Endothelial cell of umbilical vein (primary cell): ENCODE data around the gene CTIF. TPM values are rescaled to one million over a fixed set of nuclear protein-coding genes. Genes with fewer than 3 reads are reported as not detected.

Experiments used
- BruUV-seq: library from RNA; stranded (reverse); fragments of 400-500 nt; replicated peaks from 2 replicates; lab custom pipeline; 2021; lab: Mats Ljungman, UMichigan
- CTCF ChIA-PET: fragments of 300-600, 350-600 bp; sonication (Branson Sonifier 250); formaldehyde crosslinking; loops from one replicate; lab custom pipeline; 2021; ENCODE audit warnings: antibody characterized with exemption, inconsistent platforms; lab: Charles Lee
- POLR2A ChIA-PET: fragments of 300-600, 350-600 bp; sonication (Branson Sonifier 250); formaldehyde crosslinking; loops from one replicate; lab custom pipeline; 2021; ENCODE audit warnings: antibody characterized with exemption, inconsistent platforms; lab: Charles Lee
- DNase-seq: peaks from one replicate; pipeline ENCODE4 v3.0.0-alpha.2; 2011; ENCODE audit warnings: low read depth, low spot score
- FAIRE-seq: peaks from 2 replicates; lab custom pipeline; 2011; peaks lifted over from hg19 to GRCh38; lab: Jason Lieb, UNC
- H2AFZ ChIP-seq: 2 replicates; pipeline ENCODE4 v1.6.0; 2012; ENCODE audit warnings: low read depth, low read length, control low read depth, inconsistent platforms
- H3K27ac ChIP-seq: 2 replicates; pipeline ENCODE4 v1.5.1; 2011; ENCODE audit warnings: low read depth, mild to moderate bottlenecking, control low read depth, low read length, moderate library complexity; ENCODE audit not compliant: insufficient read depth
- H3K27me3 ChIP-seq, 2 experiments: 2 replicates each; pipeline versions ENCODE4 v1.6.0 to v1.6.1; 2011; ENCODE audit warnings: low read length in 2 of 2, mixed read lengths in 1 of 2; ENCODE audit not compliant: control insufficient read depth in 2 of 2, insufficient read depth in 2 of 2
- H3K36me3 ChIP-seq, 2 experiments: 2 replicates in 1 of 2; 3 replicates in 1 of 2; pipeline ENCODE4 v1.5.1; 2011; ENCODE audit warnings: low read length in 2 of 2, mild to moderate bottlenecking in 1 of 2, moderate library complexity in 1 of 2; ENCODE audit not compliant: control insufficient read depth in 2 of 2, insufficient read depth in 2 of 2; ENCODE audit errors: extremely low read depth in 1 of 2
- H3K4me1 ChIP-seq: 3 replicates; pipeline ENCODE4 v1.5.1; 2011; ENCODE audit warnings: mild to moderate bottlenecking, low read length; ENCODE audit not compliant: control insufficient read depth, insufficient read depth; ENCODE audit errors: extremely low read depth
- H3K4me2 ChIP-seq: 2 replicates; pipeline ENCODE4 v1.6.1; 2011; ENCODE audit warnings: low read length, control low read depth, mixed read lengths; ENCODE audit not compliant: insufficient read depth
- H3K4me3 ChIP-seq, 3 experiments: fragments of 200-600 bp in 1 of 3; sonication (generic), shearing (Covaris generic) in 1 of 3; replicated peaks in 1 of 3; 2 replicates each; pipeline ENCODE4 v1.5.1; 2011 to 2016; ENCODE audit warnings: control low read depth in 3 of 3, low read length in 3 of 3, mild to moderate bottlenecking in 2 of 3, inconsistent platforms in 1 of 3, low read depth in 1 of 3, moderate library complexity in 1 of 3; ENCODE audit not compliant: insufficient read depth in 1 of 3
- H3K79me2 ChIP-seq: 2 replicates; pipeline ENCODE4 v1.6.0; 2012; ENCODE audit warnings: low read length, inconsistent platforms; ENCODE audit not compliant: control insufficient read depth, insufficient read depth
- H3K9ac ChIP-seq: replicated peaks from 2 replicates; pipeline ENCODE3; 2011; ENCODE audit warnings: low read length, control low read depth; ENCODE audit not compliant: insufficient read depth; ENCODE audit errors: extremely low read depth
- H3K9me1 ChIP-seq: replicated peaks from 3 replicates; pipeline ENCODE4 v1.6.0; 2011; ENCODE audit warnings: mild to moderate bottlenecking, low read length; ENCODE audit not compliant: control insufficient read depth, insufficient read depth; ENCODE audit errors: extremely low read depth
- H3K9me3 ChIP-seq: replicated peaks from 2 replicates; pipeline ENCODE4 v1.5.1; 2012; ENCODE audit warnings: low read length, inconsistent platforms; ENCODE audit not compliant: control insufficient read depth, insufficient read depth
- H4K20me1 ChIP-seq: replicated peaks from 2 replicates; pipeline ENCODE3; 2011; ENCODE audit warnings: mild to moderate bottlenecking, low read length; ENCODE audit not compliant: control insufficient read depth, insufficient read depth; ENCODE audit errors: extremely low read depth
- EZH2 ChIP-seq: IDR thresholded peaks from 2 replicates; pipeline ENCODE4 v1.6.1; 2012; ENCODE audit warnings: borderline replicate concordance, low read depth, mild to moderate bottlenecking, moderate library complexity, low read length, inconsistent platforms; ENCODE audit not compliant: severe bottlenecking
- FOS ChIP-seq: IDR thresholded peaks from 2 replicates; pipeline ENCODE4 v1.6.1; 2011; ENCODE audit warnings: mild to moderate bottlenecking, low read length, moderate library complexity, borderline replicate concordance; ENCODE audit not compliant: insufficient read depth
- GATA2 ChIP-seq: IDR thresholded peaks from 2 replicates; pipeline ENCODE4 v1.7.0; 2011; ENCODE audit warnings: low read depth, mild to moderate bottlenecking, moderate library complexity, mixed read lengths, low read length; ENCODE audit not compliant: insufficient read length, insufficient read depth
- JUN ChIP-seq: IDR thresholded peaks from 2 replicates; pipeline ENCODE4 v1.6.1; 2011; ENCODE audit warnings: borderline replicate concordance, low read depth; ENCODE audit not compliant: insufficient read length, insufficient read depth
- MYC ChIP-seq: IDR thresholded peaks from one replicate; pipeline ENCODE4 v1.6.1; 2011; ENCODE audit warnings: mild to moderate bottlenecking, low read depth, low read length
- POLR2A ChIP-seq: IDR thresholded peaks from 2 replicates; pipeline ENCODE4 v1.6.1; 2012; ENCODE audit warnings: low read depth, mild to moderate bottlenecking, control low read depth, low read length
- dilution Hi-C: fragments of 300-500 bp; cut with MboI; formaldehyde crosslinking; loops from one replicate; pipeline ENCODE4 v1.15.0; 2019; ENCODE audit warnings: low sequenced_read_pairs; ENCODE audit not compliant: extremely low pct_ligation_motif_present
- intact Hi-C: fragments of 100-400 bp; cut with micrococcal nuclease; formaldehyde crosslinking; loops from one replicate; pipeline ENCODE4 v1.10.0; 2022
- polyA plus RNA-seq, 4 experiments: library from polyadenylated mRNA; depleted of rRNA in 3 of 4; stranded (reverse) in 3 of 4; unstranded in 1 of 4; fragments of >200 nt; gene quantifications; 2 replicates each; pipeline versions ENCODE4 v1.2.1 to v1.2.3, GENCODE V29; 2011 to 2012; ENCODE audit warnings: missing spikeins in 1 of 4
- total RNA-seq: library from RNA; stranded (reverse); gene quantifications from 2 replicates; pipeline ENCODE4 v1.2.3, GENCODE V29; 2021
- TF ChIP-seq, protein P1 (sequence below): IDR thresholded peaks from 2 replicates; pipeline ENCODE4 v1.6.1; 2011; ENCODE audit not compliant: insufficient read depth, insufficient read length
- TF ChIP-seq, protein P2 (sequence below), 2 donors: IDR thresholded peaks; 1 replicate in 1 of 2; 2 replicates in 1 of 2; pipeline ENCODE4 v1.5.1; 2011; ENCODE audit warnings: low read length in 2 of 2, mild to moderate bottlenecking in 2 of 2, moderate library complexity in 2 of 2, control low read depth in 1 of 2, inconsistent platforms in 1 of 2, low read depth in 1 of 2; ENCODE audit not compliant: insufficient read depth in 1 of 2; ENCODE audit errors: extremely low read depth in 1 of 2

CTIF gene
- total and polyA plus RNA-seq, 2 donors (not counting 3 experiments of a cell fraction or from before 2014, with no cell fraction given): 20.9 to 57.7 TPM

DNA sequence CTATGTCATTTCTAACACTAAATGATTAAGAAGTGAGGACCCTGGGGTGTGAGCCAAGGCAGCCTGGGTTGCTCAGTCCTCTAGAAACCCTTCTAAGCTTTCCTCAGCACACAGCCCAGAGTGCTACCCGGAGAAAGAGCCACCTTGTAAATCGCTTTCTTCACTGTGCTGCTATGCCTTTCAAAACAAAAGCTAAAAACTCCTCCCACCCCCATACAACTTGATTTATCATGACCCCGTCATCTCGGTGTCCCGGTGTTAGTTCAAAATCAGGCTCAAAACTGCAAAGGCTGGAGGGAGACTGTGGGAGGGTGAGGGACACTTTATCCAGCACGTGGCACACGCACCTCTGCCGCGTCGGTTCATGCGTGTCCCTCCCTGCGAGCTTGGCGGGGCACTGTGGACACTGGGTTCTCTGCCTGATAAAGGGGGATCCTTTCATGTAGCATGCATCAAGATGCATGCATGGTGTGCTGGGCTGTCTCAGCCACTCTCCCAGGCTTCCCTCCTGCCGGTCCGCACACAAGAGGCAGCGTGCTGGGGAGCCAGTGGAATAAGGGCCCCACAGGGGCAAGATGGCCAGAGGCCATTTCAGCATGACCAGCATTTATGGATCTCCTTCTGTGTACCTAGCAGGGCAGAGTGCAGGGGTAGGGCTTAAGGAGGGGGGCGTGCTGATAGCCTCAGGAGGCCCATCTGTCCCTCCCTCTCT, 241.5 kb downstream of the CTIF start:
- H4K20me1 ChIP-seq: no peaks in the 10 kb centered on the region
- FAIRE-seq: peak; percentile 42
- H3K4me2 ChIP-seq: no peak overlapping the region
- no peaks in the 10 kb centered on the region for H3K36me3 ChIP-seq
- H3K9ac ChIP-seq: peak overlapping the region; percentile 32
- no peaks in the 10 kb centered on the region for H3K9me3 ChIP-seq
- no peak overlapping the region for H3K4me3 ChIP-seq
- DNase-seq: peak; percentile 40
- no peaks in the 10 kb centered on the region for H3K79me2 ChIP-seq
- TF ChIP-seq, protein P1, sequence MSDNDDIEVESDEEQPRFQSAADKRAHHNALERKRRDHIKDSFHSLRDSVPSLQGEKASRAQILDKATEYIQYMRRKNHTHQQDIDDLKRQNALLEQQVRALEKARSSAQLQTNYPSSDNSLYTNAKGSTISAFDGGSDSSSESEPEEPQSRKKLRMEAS: no peak
- TF ChIP-seq, protein P2, sequence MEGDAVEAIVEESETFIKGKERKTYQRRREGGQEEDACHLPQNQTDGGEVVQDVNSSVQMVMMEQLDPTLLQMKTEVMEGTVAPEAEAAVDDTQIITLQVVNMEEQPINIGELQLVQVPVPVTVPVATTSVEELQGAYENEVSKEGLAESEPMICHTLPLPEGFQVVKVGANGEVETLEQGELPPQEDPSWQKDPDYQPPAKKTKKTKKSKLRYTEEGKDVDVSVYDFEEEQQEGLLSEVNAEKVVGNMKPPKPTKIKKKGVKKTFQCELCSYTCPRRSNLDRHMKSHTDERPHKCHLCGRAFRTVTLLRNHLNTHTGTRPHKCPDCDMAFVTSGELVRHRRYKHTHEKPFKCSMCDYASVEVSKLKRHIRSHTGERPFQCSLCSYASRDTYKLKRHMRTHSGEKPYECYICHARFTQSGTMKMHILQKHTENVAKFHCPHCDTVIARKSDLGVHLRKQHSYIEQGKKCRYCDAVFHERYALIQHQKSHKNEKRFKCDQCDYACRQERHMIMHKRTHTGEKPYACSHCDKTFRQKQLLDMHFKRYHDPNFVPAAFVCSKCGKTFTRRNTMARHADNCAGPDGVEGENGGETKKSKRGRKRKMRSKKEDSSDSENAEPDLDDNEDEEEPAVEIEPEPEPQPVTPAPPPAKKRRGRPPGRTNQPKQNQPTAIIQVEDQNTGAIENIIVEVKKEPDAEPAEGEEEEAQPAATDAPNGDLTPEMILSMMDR (IDR thresholded peaks at IDR 0.05; ENCODE audit: extremely low read depth in 1 of 2, insufficient read depth in 1 of 2, low read depth in 1 of 2, low read length in 2 of 2): no peak
- TF ChIP-seq POLR2A (no peak), EZH2 (no peak), GATA2 (no peak), MYC (no peak), JUN (no peak), FOS (no peak)
- no TSS peak for BruUV-seq
- H3K27ac ChIP-seq: peak overlapping the region; percentile 84
- dilution Hi-C loops (no loop called here), intact Hi-C loops (loop anchor here (2.0 kb wide), 4 partner anchors 46 to 122 kb away; no protein-coding TSS in a partner anchor)
- POLR2A ChIA-PET: interaction anchor here (1.2 kb wide), 1 partner anchor 467 kb away, joined by 3 read pairs; no protein-coding TSS in a partner anchor
- H2AFZ ChIP-seq: no peak overlapping the region
- CTCF ChIA-PET: interaction anchor here (1.1 to 2.1 kb wide), 6 partner anchors 9 to 458 kb away, joined by 3 to 11 read pairs (median 3); no protein-coding TSS in a partner anchor
- H3K9me1 ChIP-seq: no peaks in the 10 kb centered on the region
- no peaks in the 10 kb centered on the region for H3K27me3 ChIP-seq
- peaks cover 22% of the 10 kb centered on the region for H3K4me1 ChIP-seq
